ENCODE results near the gene SDHB. TPM values are rescaled to one million over a fixed set of nuclear protein-coding genes. Genes with fewer than 3 reads are reported as not detected.

The SDHB gene
- polyA plus RNA-seq, 1 of the 3 experiments (the other 2 are of a cell fraction), result 128 TPM

GRCh38 chr1:17046334-17046657, 7.5 kb downstream of the SDHB start:
- ChIA-PET POLR2A (no interaction called here), CTCF (interaction anchor here (0.5 to 24.3 kb wide), 28 partner anchors 10 to 425 kb away, joined by 3 to 408 read pairs (median 4); partner anchors contain the start of gene MFAP2)
- TF ChIP-seq GABPA (IDR thresholded peaks at IDR 0.05; ENCODE audit: low read depth) (no peak), USF1 (IDR thresholded peaks at IDR 0.05; ENCODE audit: borderline replicate concordance, low read depth) (no peak), MEF2A (IDR thresholded peaks at IDR 0.05; ENCODE audit: borderline replicate concordance, low read depth) (no peak), NRF1 (IDR thresholded peaks at IDR 0.05; ENCODE audit: low read depth, low read length) (no peak), IRF3 (IDR thresholded peaks at IDR 0.05; ENCODE audit: low read depth, low read length) (no peak), TEAD4 (IDR thresholded peaks at IDR 0.05; ENCODE audit: borderline replicate concordance, insufficient read depth) (no peak), RXRA (IDR thresholded peaks at IDR 0.05; ENCODE audit: borderline replicate concordance, low read depth) (no peak), GATA2 (CRISPR knock-in tag; IDR thresholded peaks at IDR 0.05) (no peak), SMC3 (IDR thresholded peaks at IDR 0.05; ENCODE audit: low read depth, low read length) (no peak)
- peaks cover 22 to 55% of the 10 kb centered on the region in 2 experiments for H3K36me3 ChIP-seq (replicated peaks in 1 of 2; ENCODE audit: control insufficient read depth in 1 of 2, insufficient read depth in 2 of 2, low read length in 1 of 2)
- H4K20me1 ChIP-seq (ENCODE audit: insufficient read depth), result no peaks in the 10 kb centered on the region
- 81% methylated on average over 3 of the region's 3 CpGs for WGBS (ENCODE audit: low lambda C conversion rate)
- H3K9ac ChIP-seq, result no peak overlapping the region
- no peaks in the 10 kb centered on the region for H3K9me2 ChIP-seq
- no peak overlapping the region for H2AFZ ChIP-seq (ENCODE audit: low read depth)
- no peaks in the 10 kb centered on the region for H3K27me3 ChIP-seq (ENCODE audit: insufficient read depth)
- peaks cover 16% of the 10 kb centered on the region for H3F3A ChIP-seq (replicated peaks; ENCODE audit: insufficient read depth)
- no peak for DNase-seq
- H3K79me2 ChIP-seq (ENCODE audit: insufficient read depth), result peaks cover 74% of the 10 kb centered on the region
- H3K4me1 ChIP-seq (ENCODE audit: control insufficient read depth in 1 of 2, insufficient read depth in 2 of 2, low read depth in 1 of 2, low read length in 1 of 2), result peaks cover 0 to 3% of the 10 kb centered on the region in 2 experiments; a peak in 1 of 4 replicates
- H3K4me3 ChIP-seq (ENCODE audit: low read depth in 2 of 2, low read length in 1 of 2), result peak overlapping the region in 1 of 2 experiments; percentile 0; a peak in 1 of 4 replicates
- no peaks in the 10 kb centered on the region for H3K9me3 ChIP-seq
- no peak overlapping the region for H3K4me2 ChIP-seq
- no peak overlapping the region for H3K27ac ChIP-seq (ENCODE audit: low read depth in 2 of 2, low read length in 1 of 2)

GRCh38 chr1:17045634-17046333, 8.0 kb downstream of the SDHB start:
- peaks cover 0 to 3% of the 10 kb centered on the region in 2 experiments; a peak in 1 of 4 replicates for H3K4me1 ChIP-seq (ENCODE audit: control insufficient read depth in 1 of 2, insufficient read depth in 2 of 2, low read depth in 1 of 2, low read length in 1 of 2)
- 0 out of 2 replicates have a peak overlapping the region, but pooled peaks have one; percentile 12 for H3K4me2 ChIP-seq
- CTCF ChIA-PET, result interaction anchor here (0.5 to 24.3 kb wide), 31 partner anchors 9 to 425 kb away, joined by 3 to 408 read pairs (median 4); partner anchors contain the start of gene MFAP2
- POLR2A ChIA-PET, result no interaction called here
- H3K79me2 ChIP-seq (ENCODE audit: insufficient read depth), result peaks cover 69% of the 10 kb centered on the region
- DNase-seq, result peak; percentile 58
- H3K36me3 ChIP-seq (replicated peaks in 1 of 2; ENCODE audit: control insufficient read depth in 1 of 2, insufficient read depth in 2 of 2, low read length in 1 of 2), result peaks cover 21 to 55% of the 10 kb centered on the region in 2 experiments
- H2AFZ ChIP-seq (ENCODE audit: low read depth), result no peak overlapping the region
- H4K20me1 ChIP-seq (ENCODE audit: insufficient read depth), result no peaks in the 10 kb centered on the region
- no peaks in the 10 kb centered on the region for H3K9me2 ChIP-seq
- no peaks in the 10 kb centered on the region for H3K9me3 ChIP-seq
- 63% methylated on average over 9 of the region's 9 CpGs for WGBS (ENCODE audit: low lambda C conversion rate)
- no peaks in the 10 kb centered on the region for H3K27me3 ChIP-seq (ENCODE audit: insufficient read depth)
- H3K4me3 ChIP-seq (ENCODE audit: low read depth in 2 of 2, low read length in 1 of 2), result peak overlapping the region in 1 of 2 experiments; percentile 0; a peak in 1 of 4 replicates
- no peak overlapping the region for H3K27ac ChIP-seq (ENCODE audit: low read depth in 2 of 2, low read length in 1 of 2)
- peaks cover 16% of the 10 kb centered on the region for H3F3A ChIP-seq (replicated peaks; ENCODE audit: insufficient read depth)
- no peak overlapping the region for H3K9ac ChIP-seq
- TF ChIP-seq GATA2 (CRISPR knock-in tag; IDR thresholded peaks at IDR 0.05) (no peak), CTCF (IDR thresholded peaks at IDR 0.05) (peak; percentile 82), RXRA (IDR thresholded peaks at IDR 0.05; ENCODE audit: borderline replicate concordance, low read depth) (no peak), SIN3A (IDR thresholded peaks at IDR 0.05; ENCODE audit: borderline replicate concordance, low read depth, low read length) (no peak), CHD2 (IDR thresholded peaks at IDR 0.05; ENCODE audit: low read length, partially characterized antibody) (no peak), JUND (IDR thresholded peaks at IDR 0.05) (no peak), PBX3 (IDR thresholded peaks at IDR 0.05) (no peak), RAD21 (IDR thresholded peaks at IDR 0.05; ENCODE audit: low read length) (peak; percentile 89), ZBTB33 (IDR thresholded peaks at IDR 0.05; ENCODE audit: borderline replicate concordance, low read depth) (no peak), RFX5 (IDR thresholded peaks at IDR 0.05; ENCODE audit: low read length) (no peak), NFIC (IDR thresholded peaks at IDR 0.05; ENCODE audit: borderline replicate concordance) (no peak), ELF1 (IDR thresholded peaks at IDR 0.05) (no peak), SMC3 (IDR thresholded peaks at IDR 0.05; ENCODE audit: low read depth, low read length) (peak; percentile 75), FOXJ3 (CRISPR knock-in tag; IDR thresholded peaks at IDR 0.05) (no peak)
